Measurements from ENCODE around the gene CIT.

- TF ChIP-seq CTCF (conservative IDR thresholded peaks at IDR 0.05 in 1 of 2, IDR thresholded peaks at IDR 0.05 in 1 of 2; ENCODE audit: extremely low read depth in 1 of 2, insufficient read depth in 1 of 2, low read depth in 1 of 2, low read length in 2 of 2) (no peak), EZH2 (IDR thresholded peaks at IDR 0.05; ENCODE audit: borderline replicate concordance, low read length) (no peak)
These were observed 183.0 kb downstream of the CIT start for GRCh38 chr12:119694111-119694510.
